Activated T-helper 2 cell treated with anti-CD3 and anti-CD28 coated beads, Interferon-gamma antibody, Interleukin-2, Interleukin-4, amounts not matched to agents 10 μg/mL and 5 μg/mL and 100 μg/mL, durations not matched to agents 14 hours and 24 hours and 36 hours (primary cell): ENCODE results near the gene SLC12A3. TPM values are rescaled to one million over a fixed set of nuclear protein-coding genes. Genes with fewer than 3 reads are reported as not detected.

Experiments
- DNase-seq: peaks from one replicate; pipeline ENCODE4 v3.0.0; 2021; ENCODE audit warnings: low spot score
- H3K27ac Mint-ChIP-seq: one replicate; pipeline ENCODE4 v1.8.0; 2021; ENCODE audit warnings: mixed read lengths
- H3K27me3 Mint-ChIP-seq: one replicate; pipeline ENCODE4 v1.8.0; 2021; ENCODE audit warnings: low read depth, mixed read lengths
- H3K36me3 Mint-ChIP-seq: one replicate; pipeline ENCODE4 v1.8.0; 2021; ENCODE audit warnings: low read depth, mixed read lengths
- H3K4me1 Mint-ChIP-seq: one replicate; pipeline ENCODE4 v1.8.0; 2021; ENCODE audit warnings: low read depth, mixed read lengths
- H3K4me3 Mint-ChIP-seq: one replicate; pipeline ENCODE4 v1.8.0; 2021; ENCODE audit warnings: low read depth, mild to moderate bottlenecking, moderate library complexity, mixed read lengths
- H3K9me3 Mint-ChIP-seq: one replicate; pipeline ENCODE4 v1.8.0; 2021; ENCODE audit warnings: mixed read lengths
- intact Hi-C: fragments of 100-400 bp; cut with micrococcal nuclease; formaldehyde crosslinking; loops from one replicate; pipeline ENCODE4 v1.15.1; 2023
- total RNA-seq: library from RNA; stranded (reverse); gene quantifications from 2 replicates; pipeline ENCODE4 v1.2.3, GENCODE V29; 2022

SLC12A3 gene
- total RNA-seq, 1 donor from 2014 or later, result not detected

DNA sequence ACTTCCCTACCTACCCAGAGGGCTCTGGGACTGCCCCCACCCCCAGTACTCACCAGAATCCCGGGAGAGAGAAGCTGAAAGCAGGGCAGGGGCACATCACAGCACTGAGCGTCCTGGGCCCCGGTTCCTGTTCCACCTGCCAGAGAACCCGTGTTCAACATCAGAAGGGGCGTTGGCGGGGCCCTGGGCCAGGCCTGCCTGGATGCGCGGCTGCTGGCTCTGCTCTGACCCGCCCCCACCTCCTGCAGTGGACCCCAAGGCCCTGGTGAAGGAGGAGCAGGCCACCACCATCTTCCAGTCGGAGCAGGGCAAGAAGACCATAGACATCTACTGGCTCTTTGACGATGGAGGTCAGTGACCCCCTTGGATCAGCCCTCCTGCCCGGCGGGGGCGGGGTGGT is 27.7 kb downstream of the SLC12A3 start:
- H3K27me3 Mint-ChIP-seq, result no peaks in the 10 kb centered on the region
- H3K4me1 Mint-ChIP-seq, result no peaks in the 10 kb centered on the region
- H3K9me3 Mint-ChIP-seq, result no peaks in the 10 kb centered on the region
- H3K27ac Mint-ChIP-seq, result no peak overlapping the region
- no peaks in the 10 kb centered on the region for H3K36me3 Mint-ChIP-seq
- no peak overlapping the region for H3K4me3 Mint-ChIP-seq
- intact Hi-C loops, result no loop called here
- DNase-seq, result no peak

DNA sequence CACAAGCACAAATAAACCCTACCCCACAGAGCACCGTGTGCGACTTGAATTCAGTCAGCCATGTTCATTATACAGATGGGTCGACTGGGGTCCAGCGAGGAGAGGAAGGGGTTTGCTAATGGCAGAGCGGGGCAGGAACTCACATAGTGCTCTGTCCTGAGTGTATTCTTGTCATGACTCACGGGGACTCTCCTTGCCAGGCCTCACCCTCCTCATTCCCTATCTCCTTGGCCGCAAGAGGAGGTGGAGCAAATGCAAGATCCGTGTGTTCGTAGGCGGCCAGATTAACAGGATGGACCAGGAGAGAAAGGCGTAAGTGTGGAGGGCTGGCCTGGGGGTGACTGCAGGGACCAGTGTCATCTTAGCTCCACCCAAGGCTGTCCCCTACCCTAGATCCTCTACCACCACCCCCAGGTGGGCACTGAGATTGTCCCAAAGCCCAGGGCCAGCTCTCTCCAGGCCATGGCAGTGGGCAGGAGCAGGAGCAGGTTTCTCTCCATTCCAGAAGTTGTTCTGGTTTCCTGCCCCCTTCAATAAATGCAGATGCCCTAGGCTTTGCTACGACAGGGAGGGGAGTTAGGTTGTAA is 29.4 kb downstream of the SLC12A3 start:
- DNase-seq, result no peak
- peaks cover 2% of the 10 kb centered on the region for H3K27me3 Mint-ChIP-seq
- H3K4me3 Mint-ChIP-seq, result no peak overlapping the region
- no peak overlapping the region for H3K27ac Mint-ChIP-seq
- H3K9me3 Mint-ChIP-seq, result no peaks in the 10 kb centered on the region
- no peaks in the 10 kb centered on the region for H3K36me3 Mint-ChIP-seq
- H3K4me1 Mint-ChIP-seq, result peaks cover 9% of the 10 kb centered on the region
- intact Hi-C loops, result no loop called here

DNA sequence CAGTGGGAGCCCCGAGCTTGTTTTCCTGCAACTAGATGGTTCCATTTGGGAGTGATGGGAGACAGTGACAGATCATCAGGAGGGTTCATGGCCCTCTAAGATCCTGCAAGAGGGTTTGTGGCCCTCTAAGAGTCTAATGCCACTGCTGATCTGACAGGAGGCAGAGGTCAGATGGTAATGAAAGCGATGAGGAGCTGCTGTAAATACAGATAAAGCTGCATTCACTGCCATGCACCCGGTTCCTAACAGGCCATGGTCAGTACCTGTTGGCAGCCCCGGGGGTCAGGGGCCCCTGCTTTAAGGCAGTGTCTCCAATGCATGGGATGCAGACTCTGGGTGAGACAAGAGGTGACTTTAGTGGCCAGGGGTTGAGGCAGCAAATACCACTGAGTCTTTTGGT is 30.8 kb downstream of the SLC12A3 start:
- Mint-ChIP-seq H3K36me3 (no peaks in the 10 kb centered on the region), H3K27ac (no peak overlapping the region), H3K4me3 (no peak overlapping the region), H3K9me3 (no peaks in the 10 kb centered on the region), H3K27me3 (peaks cover 5% of the 10 kb centered on the region), H3K4me1 (peaks cover 15% of the 10 kb centered on the region)
- intact Hi-C loops, result no loop called here
- no peak for DNase-seq

DNA sequence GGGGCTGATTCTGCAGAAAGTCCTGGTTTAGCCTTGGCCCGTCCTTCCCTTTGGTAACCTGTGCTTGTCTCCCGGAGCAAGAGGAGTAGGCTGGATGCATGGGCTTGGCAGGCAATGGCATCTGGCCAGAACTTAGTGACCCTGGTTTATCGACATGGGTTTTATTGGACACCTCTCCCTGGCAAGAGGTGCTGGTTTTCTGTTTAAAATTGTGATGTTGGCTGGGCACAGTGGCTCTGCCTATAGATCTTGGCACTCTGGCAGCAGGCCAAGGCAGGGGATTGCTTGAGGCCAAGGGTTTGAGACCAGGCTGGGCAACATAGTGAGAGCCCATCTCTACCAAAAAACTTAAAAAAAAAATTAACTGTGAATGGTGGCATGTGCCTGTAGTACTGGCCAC is 31.2 kb downstream of the SLC12A3 start:
- Mint-ChIP-seq H3K4me1 (peaks cover 17% of the 10 kb centered on the region), H3K9me3 (no peaks in the 10 kb centered on the region), H3K27me3 (peaks cover 9% of the 10 kb centered on the region), H3K36me3 (no peaks in the 10 kb centered on the region), H3K27ac (no peak overlapping the region), H3K4me3 (no peak overlapping the region)
- intact Hi-C loops, result no loop called here
- DNase-seq, result no peak

DNA sequence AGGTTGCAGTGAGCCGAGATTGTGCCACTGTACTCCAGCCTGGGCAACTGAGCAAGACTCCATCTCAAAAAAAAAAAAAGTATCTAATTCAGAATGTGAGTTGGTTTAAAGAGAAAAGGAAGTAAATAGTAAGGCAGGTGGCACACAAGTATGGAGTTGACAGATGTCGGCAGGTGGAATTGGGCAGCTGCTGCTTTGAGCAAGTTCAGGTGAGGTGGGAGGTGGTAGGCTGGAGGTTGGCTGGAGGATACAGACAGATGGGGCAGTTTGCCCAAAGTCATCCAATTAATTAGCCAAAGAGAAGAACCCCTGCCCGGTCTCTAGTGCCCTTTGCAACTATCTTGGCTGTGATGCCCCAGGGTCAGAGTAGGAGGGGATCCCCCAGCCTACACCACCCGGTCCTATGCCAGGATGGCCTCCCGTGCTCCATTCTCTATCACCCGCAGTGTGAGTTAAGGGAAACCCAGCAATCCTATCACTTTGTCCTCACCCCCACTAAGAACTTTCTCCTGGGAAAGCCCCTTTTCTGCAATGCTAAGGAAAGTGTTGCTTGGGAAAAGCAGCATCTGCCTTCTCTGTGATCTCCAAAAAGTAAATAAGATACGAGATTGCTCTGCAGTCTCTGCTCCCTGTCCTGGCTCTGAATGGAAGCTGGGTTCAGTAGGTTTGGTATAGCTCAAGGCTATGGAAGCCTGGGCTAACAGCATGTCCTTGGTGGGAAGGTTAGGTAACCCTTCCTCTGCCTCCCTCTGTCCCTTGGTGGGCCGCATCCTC is 32.2 kb downstream of the SLC12A3 start:
- DNase-seq, result no peak
- no peak overlapping the region for H3K27ac Mint-ChIP-seq
- H3K4me3 Mint-ChIP-seq, result no peak overlapping the region
- H3K27me3 Mint-ChIP-seq, result peaks cover 14% of the 10 kb centered on the region
- no peaks in the 10 kb centered on the region for H3K9me3 Mint-ChIP-seq
- no peaks in the 10 kb centered on the region for H3K36me3 Mint-ChIP-seq
- intact Hi-C loops, result no loop called here
- H3K4me1 Mint-ChIP-seq, result peaks cover 17% of the 10 kb centered on the region

DNA sequence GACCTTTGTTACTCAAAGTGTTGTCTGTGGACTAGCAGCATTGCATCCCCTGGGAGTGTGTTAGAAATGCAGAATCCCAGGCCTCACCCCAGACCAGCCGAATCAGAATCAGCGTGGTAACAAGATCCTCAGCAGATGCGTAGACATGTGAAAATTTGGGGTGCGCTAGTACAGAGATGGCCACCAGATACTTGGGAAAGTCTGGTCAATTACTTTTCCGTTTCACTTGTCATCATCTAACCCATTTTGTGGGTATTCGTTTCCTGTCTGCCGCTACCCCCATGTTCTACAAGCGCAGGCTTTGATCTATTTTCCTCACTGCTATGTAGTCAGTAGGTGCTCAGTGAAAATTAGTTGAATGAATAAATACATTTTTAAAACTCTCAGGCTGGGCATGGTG is 33.8 kb downstream of the SLC12A3 start:
- no peaks in the 10 kb centered on the region for H3K9me3 Mint-ChIP-seq
- H3K36me3 Mint-ChIP-seq, result no peaks in the 10 kb centered on the region
- intact Hi-C loops, result loop anchor here (2.0 kb wide), 1 partner anchor 18 kb away; no protein-coding TSS in a partner anchor
- no peak for DNase-seq
- peaks cover 17% of the 10 kb centered on the region for H3K4me1 Mint-ChIP-seq
- peaks cover 14% of the 10 kb centered on the region for H3K27me3 Mint-ChIP-seq
- no peak overlapping the region for H3K27ac Mint-ChIP-seq
- no peak overlapping the region for H3K4me3 Mint-ChIP-seq

DNA sequence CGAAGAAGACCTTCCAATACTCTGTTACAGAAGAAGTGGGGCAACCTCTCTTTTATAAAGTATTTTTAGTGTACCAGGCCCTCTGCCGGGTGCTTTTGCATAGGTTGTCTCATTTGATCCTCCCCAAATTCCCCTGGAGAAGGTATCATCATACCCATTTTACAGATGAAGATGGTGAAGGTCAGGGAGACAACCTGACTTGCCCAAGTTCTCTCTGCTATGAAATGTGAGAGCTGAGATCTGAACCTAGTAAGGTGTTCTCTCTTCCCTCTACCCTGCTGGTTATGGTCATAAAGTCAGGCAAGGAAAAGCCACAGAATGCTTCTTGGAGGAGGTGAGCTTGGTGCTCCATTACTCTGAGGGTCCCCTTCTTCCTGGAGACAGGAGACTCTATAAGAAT is 38.9 kb downstream of the SLC12A3 start:
- Mint-ChIP-seq H3K27ac (no peak overlapping the region), H3K36me3 (no peaks in the 10 kb centered on the region), H3K9me3 (no peaks in the 10 kb centered on the region), H3K4me1 (peaks cover 13% of the 10 kb centered on the region), H3K27me3 (peaks cover 19% of the 10 kb centered on the region), H3K4me3 (no peak overlapping the region)
- DNase-seq, result no peak
- intact Hi-C loops, result no loop called here

DNA sequence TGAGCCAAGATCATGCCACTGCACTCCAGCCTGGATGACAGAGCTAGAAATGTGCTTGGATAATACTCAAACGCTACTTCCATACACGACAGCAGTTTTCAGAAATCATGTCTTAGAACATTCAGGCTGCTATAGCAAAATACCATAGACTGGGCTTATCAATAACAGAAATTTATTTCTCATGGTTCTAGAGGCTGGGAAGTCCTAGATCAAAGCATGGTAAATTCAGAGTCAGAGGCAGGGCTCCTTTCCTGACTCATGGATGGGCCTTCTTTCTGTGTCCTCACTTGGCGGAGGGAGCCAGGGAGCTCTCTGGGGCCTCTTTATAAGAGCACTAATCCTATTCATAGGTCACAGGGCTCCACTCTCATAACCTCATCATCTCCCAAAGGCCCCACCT is 42.4 kb downstream of the SLC12A3 start:
- no peaks in the 10 kb centered on the region for H3K9me3 Mint-ChIP-seq
- H3K4me3 Mint-ChIP-seq, result no peak overlapping the region
- H3K27ac Mint-ChIP-seq, result no peak overlapping the region
- intact Hi-C loops, result no loop called here
- H3K27me3 Mint-ChIP-seq, result peaks cover 7% of the 10 kb centered on the region
- DNase-seq, result no peak
- no peaks in the 10 kb centered on the region for H3K36me3 Mint-ChIP-seq
- H3K4me1 Mint-ChIP-seq, result peaks cover 21% of the 10 kb centered on the region

DNA sequence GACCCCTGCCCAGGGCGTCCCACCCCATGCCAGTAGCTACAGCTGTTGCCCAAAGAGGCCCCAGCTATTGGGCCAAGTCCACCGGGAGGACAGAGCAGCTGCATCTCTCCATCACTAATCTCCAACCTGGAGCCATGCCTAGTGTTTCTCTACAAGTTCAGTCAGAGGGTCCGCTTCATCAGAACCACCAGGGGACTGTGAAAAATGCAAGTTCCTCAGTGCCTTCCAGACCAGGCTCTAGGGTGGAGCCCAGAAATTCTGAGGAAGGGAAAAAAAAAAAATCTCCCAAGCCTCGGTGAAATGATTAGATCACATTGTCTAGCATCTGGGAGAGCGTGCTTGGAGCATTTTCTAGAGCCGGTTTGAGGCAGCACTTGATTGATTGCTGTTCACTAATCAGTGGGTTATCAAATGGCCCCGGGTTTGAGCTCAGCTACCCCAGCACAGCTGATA is 44.5 kb downstream of the SLC12A3 start:
- Mint-ChIP-seq H3K36me3 (no peaks in the 10 kb centered on the region), H3K4me1 (peaks cover 27% of the 10 kb centered on the region), H3K27me3 (peaks cover 5% of the 10 kb centered on the region), H3K9me3 (no peaks in the 10 kb centered on the region), H3K4me3 (no peak overlapping the region), H3K27ac (no peak overlapping the region)
- intact Hi-C loops, result no loop called here
- no peak for DNase-seq

DNA sequence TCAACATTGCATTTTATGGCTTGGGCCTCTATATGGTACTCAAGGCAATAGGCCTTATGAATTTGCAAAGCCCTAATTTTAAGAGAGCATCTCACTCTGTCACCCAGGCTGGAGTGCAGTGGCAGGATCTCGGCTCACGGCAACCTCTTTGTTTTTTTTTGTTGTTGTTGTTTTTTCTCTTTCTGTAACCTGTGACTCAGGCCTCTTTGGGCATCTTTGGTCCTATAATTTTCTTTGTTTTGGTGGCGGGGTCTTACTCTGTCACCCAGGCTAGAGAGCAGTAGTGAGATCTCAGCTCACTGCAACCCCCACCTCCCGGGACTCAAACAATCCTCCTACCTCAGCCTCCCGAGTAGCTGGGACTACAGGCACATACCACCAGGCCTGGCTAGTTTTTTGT is 45.1 kb downstream of the SLC12A3 start:
- H3K4me3 Mint-ChIP-seq, result no peak overlapping the region

DNA sequence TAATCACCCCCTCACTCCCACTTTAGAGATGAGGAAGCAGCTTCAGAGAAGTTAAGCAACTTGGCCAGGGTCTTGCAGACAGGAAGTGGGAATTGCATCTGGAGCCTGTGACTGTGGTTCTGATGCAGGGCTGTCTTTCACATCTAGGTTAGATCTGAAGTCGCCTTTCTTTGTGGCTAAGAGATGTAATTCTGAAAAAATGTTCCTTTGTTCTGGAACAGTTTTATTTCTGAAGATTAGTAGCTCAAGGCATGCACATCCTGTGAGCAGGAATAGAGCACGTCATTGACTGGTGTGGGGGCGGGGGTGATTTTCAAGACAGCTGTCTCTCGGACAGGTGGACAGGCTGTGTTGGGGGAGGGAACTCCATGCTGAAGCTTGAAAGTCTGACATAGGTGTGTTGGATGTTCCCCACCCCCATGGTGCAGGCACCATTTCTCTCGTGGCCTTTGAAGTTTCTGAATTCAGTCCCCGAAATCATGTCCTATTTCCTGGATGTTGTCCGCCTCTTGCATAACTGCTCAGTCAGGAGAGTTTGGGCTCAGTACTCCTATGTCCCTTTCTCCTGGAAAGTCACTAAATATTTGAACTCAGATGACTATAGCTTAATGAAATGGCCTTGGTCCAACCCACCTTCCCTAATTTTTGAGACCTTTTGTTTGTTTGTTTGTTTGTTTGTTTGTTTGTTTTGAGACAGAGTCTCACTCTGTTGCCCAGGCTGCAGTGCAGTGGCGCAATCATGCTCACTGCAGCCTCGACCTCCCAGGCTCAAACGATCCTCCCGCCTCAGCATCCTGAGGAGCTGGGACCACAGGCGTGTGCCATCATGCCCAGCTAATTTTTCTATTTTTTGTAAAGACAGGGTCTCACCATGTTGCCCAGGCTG is 45.9 kb downstream of the SLC12A3 start:
- Mint-ChIP-seq H3K4me1 (peaks cover 27% of the 10 kb centered on the region), H3K9me3 (no peaks in the 10 kb centered on the region), H3K27ac (no peak overlapping the region), H3K4me3 (no peak overlapping the region), H3K27me3 (peaks cover 5% of the 10 kb centered on the region), H3K36me3 (no peaks in the 10 kb centered on the region)
- DNase-seq, result no peak
- intact Hi-C loops, result no loop called here

More for the DNA sequence above, 45.1 kb downstream of the SLC12A3 start:
- intact Hi-C loops, result no loop called here
- H3K27me3 Mint-ChIP-seq, result peaks cover 5% of the 10 kb centered on the region
- H3K27ac Mint-ChIP-seq, result peak overlapping the region; percentile 38
- no peaks in the 10 kb centered on the region for H3K9me3 Mint-ChIP-seq
- H3K4me1 Mint-ChIP-seq, result peaks cover 27% of the 10 kb centered on the region
- no peaks in the 10 kb centered on the region for H3K36me3 Mint-ChIP-seq
- DNase-seq, result no peak

DNA sequence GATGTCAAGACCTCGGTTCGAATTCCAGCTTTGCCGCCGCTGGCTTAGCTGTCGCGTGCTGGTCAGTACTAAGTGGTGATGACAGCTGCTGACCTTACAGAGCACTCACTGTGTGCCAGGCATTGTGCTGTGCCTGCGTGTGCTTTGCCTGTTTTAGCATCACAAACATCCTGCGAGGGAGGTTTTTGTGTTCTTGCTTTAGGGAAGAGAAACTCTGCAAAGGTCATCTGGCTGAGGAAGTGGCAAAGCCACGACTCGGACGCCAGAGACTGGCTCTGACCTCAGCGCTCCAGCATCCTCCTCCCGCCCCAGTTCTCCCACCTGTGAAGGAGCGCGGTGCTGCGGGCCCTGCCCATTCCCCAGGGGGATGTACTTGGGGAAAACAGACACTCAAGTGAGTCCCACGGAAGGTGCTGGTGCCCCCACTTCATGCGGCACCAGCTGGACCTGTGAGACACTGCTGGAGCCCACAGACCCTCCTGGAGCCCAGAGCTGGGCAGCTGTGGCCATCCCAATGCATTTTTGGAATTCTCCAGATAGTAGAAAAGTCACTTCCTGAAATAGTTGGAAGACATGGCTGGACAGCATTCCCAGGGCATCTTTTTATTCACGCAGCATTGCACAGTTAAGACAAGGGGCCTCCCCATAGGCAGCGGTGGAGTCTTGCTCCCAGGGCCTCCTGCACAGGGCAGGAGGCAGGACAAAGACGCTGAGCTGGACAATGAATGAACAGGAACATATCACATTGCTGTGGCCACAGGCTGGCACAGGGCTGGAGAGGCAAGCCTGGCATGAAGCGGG is 47.0 kb downstream of the SLC12A3 start:
- Mint-ChIP-seq H3K9me3 (no peaks in the 10 kb centered on the region), H3K4me1 (peaks cover 35% of the 10 kb centered on the region), H3K4me3 (no peak overlapping the region), H3K36me3 (no peaks in the 10 kb centered on the region), H3K27me3 (no peaks in the 10 kb centered on the region), H3K27ac (peak overlapping the region; percentile 10)
- intact Hi-C loops, result no loop called here
- DNase-seq, result no peak
